Natural killer cell treated with Interleukin-12 subunit alpha and Interleukin-12 subunit beta and Interleukin-15 and Interleukin-18, amount 100 ng/mL, for 72 hours (primary cell): ENCODE results near the gene PSMB8. TPM values are rescaled to one million over a fixed set of nuclear protein-coding genes. Genes with fewer than 3 reads are reported as not detected.

Source experiments
- ATAC-seq, 2 donors: fragments of 150-1000 bp; cut with Tn5 transposase in 1 of 2; sonication (Bioruptor Pico), chemical (Tn5 transposase) in 1 of 2; 2 replicates each; pipeline ENCODE4 v1.10.0; 2021
- DNase-seq: peaks from one replicate; pipeline ENCODE4 v3.0.0; 2022; ENCODE audit warnings: low spot score
- H3K27ac Mint-ChIP-seq, 2 donors: 1 replicate in 1 of 2; 2 replicates in 1 of 2; pipeline ENCODE4 v1.8.0; 2022; ENCODE audit warnings: mixed read lengths in 2 of 2, mild to moderate bottlenecking in 1 of 2, moderate library complexity in 1 of 2
- H3K27me3 Mint-ChIP-seq, 2 donors: 1 replicate in 1 of 2; 2 replicates in 1 of 2; pipeline ENCODE4 v1.8.0; 2022; ENCODE audit warnings: mixed read lengths in 2 of 2
- H3K36me3 Mint-ChIP-seq: one replicate; pipeline ENCODE4 v1.8.0; 2022; ENCODE audit warnings: mixed read lengths
- H3K4me1 Mint-ChIP-seq, 2 donors: 1 replicate in 1 of 2; 2 replicates in 1 of 2; pipeline ENCODE4 v1.8.0; 2022; ENCODE audit warnings: low read depth in 2 of 2, mixed read lengths in 2 of 2, mild to moderate bottlenecking in 1 of 2
- H3K4me3 Mint-ChIP-seq: one replicate; pipeline ENCODE4 v1.8.0; 2022; ENCODE audit warnings: mixed read lengths
- H3K9me3 Mint-ChIP-seq: 2 replicates; pipeline ENCODE4 v1.8.0; 2022; ENCODE audit warnings: mixed read lengths
- total RNA-seq, 2 donors: library from RNA; stranded (reverse); gene quantifications; one replicate each; pipeline ENCODE4 v1.2.3, GENCODE V29; 2022

The PSMB8 gene
- total RNA-seq, 2 donors from 2014 or later = 259 to 356 TPM

GRCh38 chr6:32852018-32852843 lies 8.4 kb upstream of the PSMB8 start:
- ATAC-seq = no peak
- no peak for DNase-seq
- Mint-ChIP-seq H3K27me3 (no peaks in the 10 kb centered on the region), H3K36me3 (peaks cover 76% of the 10 kb centered on the region), H3K4me1 (peaks cover 62 to 75% of the 10 kb centered on the region in 2 donors), H3K4me3 (peak overlapping the region; percentile 97), H3K27ac (peak overlapping the region; percentile 98 to 100), H3K9me3 (no peaks in the 10 kb centered on the region)

GRCh38 chr6:32851025-32851424 lies 7.2 kb upstream of the PSMB8 start:
- DNase-seq (no peak), ATAC-seq (no peak)
- Mint-ChIP-seq H3K9me3 (no peaks in the 10 kb centered on the region), H3K4me1 (peaks cover 65 to 78% of the 10 kb centered on the region in 2 donors), H3K27me3 (no peaks in the 10 kb centered on the region), H3K27ac (peak overlapping the region; percentile 98 to 100), H3K36me3 (peaks cover 79% of the 10 kb centered on the region), H3K4me3 (peak overlapping the region; percentile 97)

- no peaks in the 10 kb centered on the region for H3K27me3 Mint-ChIP-seq
- H3K36me3 Mint-ChIP-seq = peaks cover 77% of the 10 kb centered on the region
- DNase-seq (no peak), ATAC-seq (no peak)
- peak overlapping the region; percentile 98 to 100 for H3K27ac Mint-ChIP-seq
- H3K4me1 Mint-ChIP-seq = peaks cover 68 to 76% of the 10 kb centered on the region in 2 donors
- no peaks in the 10 kb centered on the region for H3K9me3 Mint-ChIP-seq
- H3K4me3 Mint-ChIP-seq = peak overlapping the region; percentile 95
Observed at GRCh38 chr6:32849126-32849525, 5.3 kb upstream of the PSMB8 start.

- ATAC-seq = no peak
- Mint-ChIP-seq H3K36me3 (peaks cover 81% of the 10 kb centered on the region), H3K4me3 (peak overlapping the region; percentile 95), H3K27me3 (no peaks in the 10 kb centered on the region), H3K9me3 (no peaks in the 10 kb centered on the region), H3K4me1 (peaks cover 74 to 81% of the 10 kb centered on the region in 2 donors), H3K27ac (peak overlapping the region; percentile 98 to 100)
- no peak for DNase-seq
Observed at GRCh38 chr6:32847795-32848194, 3.9 kb upstream of the PSMB8 start.

- H3K27me3 Mint-ChIP-seq = no peaks in the 10 kb centered on the region
- ATAC-seq = no peak
- peaks cover 81% of the 10 kb centered on the region for H3K36me3 Mint-ChIP-seq
- peak overlapping the region; percentile 95 for H3K4me3 Mint-ChIP-seq
- H3K27ac Mint-ChIP-seq = peak overlapping the region; percentile 98 to 100
- H3K9me3 Mint-ChIP-seq = no peaks in the 10 kb centered on the region
- peaks cover 80 to 85% of the 10 kb centered on the region in 2 donors for H3K4me1 Mint-ChIP-seq
- DNase-seq = no peak
Observed at GRCh38 chr6:32847004-32847403, 3.2 kb upstream of the PSMB8 start.

GRCh38 chr6:32845384-32845884 lies 1.6 kb upstream of the PSMB8 start:
- peak overlapping the region; percentile 95 for H3K4me3 Mint-ChIP-seq
- peak overlapping the region; percentile 98 to 100 for H3K27ac Mint-ChIP-seq
- peaks cover 78% of the 10 kb centered on the region for H3K36me3 Mint-ChIP-seq
- peaks cover 81 to 85% of the 10 kb centered on the region in 2 donors for H3K4me1 Mint-ChIP-seq
- H3K27me3 Mint-ChIP-seq = no peaks in the 10 kb centered on the region
- ATAC-seq (peak in 1 of 2 donors; percentile 1), DNase-seq (peak; percentile 74)
- H3K9me3 Mint-ChIP-seq = no peaks in the 10 kb centered on the region

GRCh38 chr6:32844839-32845383 lies 1.1 kb upstream of the PSMB8 start:
- DNase-seq (no peak), ATAC-seq (no peak)
- Mint-ChIP-seq H3K4me3 (peak overlapping the region; percentile 95), H3K27ac (peak overlapping the region; percentile 98 to 100), H3K9me3 (no peaks in the 10 kb centered on the region), H3K36me3 (peaks cover 77% of the 10 kb centered on the region), H3K27me3 (no peaks in the 10 kb centered on the region), H3K4me1 (peaks cover 81 to 85% of the 10 kb centered on the region in 2 donors)

GRCh38 chr6:32843331-32843978 lies 392 bp downstream of the PSMB8 start:
- no peak for ATAC-seq
- Mint-ChIP-seq H3K36me3 (peaks cover 66% of the 10 kb centered on the region), H3K4me3 (peak overlapping the region; percentile 95), H3K4me1 (peaks cover 73 to 75% of the 10 kb centered on the region in 2 donors), H3K27ac (peak overlapping the region; percentile 98 to 100), H3K27me3 (no peaks in the 10 kb centered on the region), H3K9me3 (no peaks in the 10 kb centered on the region)
- DNase-seq = no peak

GRCh38 chr6:32842690-32843089 lies 1.2 kb downstream of the PSMB8 start:
- Mint-ChIP-seq H3K36me3 (peaks cover 59% of the 10 kb centered on the region), H3K9me3 (no peaks in the 10 kb centered on the region), H3K4me1 (peaks cover 66 to 68% of the 10 kb centered on the region in 2 donors), H3K27ac (peak overlapping the region; percentile 98 to 100), H3K4me3 (peak overlapping the region; percentile 95), H3K27me3 (no peaks in the 10 kb centered on the region)
- ATAC-seq = no peak
- no peak for DNase-seq

GRCh38 chr6:32842021-32842650 lies 1.7 kb downstream of the PSMB8 start:
- H3K9me3 Mint-ChIP-seq = no peaks in the 10 kb centered on the region
- peak overlapping the region; percentile 95 for H3K4me3 Mint-ChIP-seq
- H3K4me1 Mint-ChIP-seq = peaks cover 66 to 68% of the 10 kb centered on the region in 2 donors
- H3K36me3 Mint-ChIP-seq = peaks cover 57% of the 10 kb centered on the region
- DNase-seq (no peak), ATAC-seq (no peak)
- H3K27me3 Mint-ChIP-seq = no peaks in the 10 kb centered on the region
- peak overlapping the region; percentile 98 to 100 for H3K27ac Mint-ChIP-seq

GRCh38 chr6:32840604-32841246 lies 3.1 kb downstream of the PSMB8 start:
- DNase-seq (no peak), ATAC-seq (no peak)
- Mint-ChIP-seq H3K27me3 (no peaks in the 10 kb centered on the region), H3K4me1 (peaks cover 68 to 69% of the 10 kb centered on the region in 2 donors), H3K36me3 (peaks cover 63% of the 10 kb centered on the region), H3K27ac (peak overlapping the region; percentile 98 to 100), H3K4me3 (peak overlapping the region; percentile 95), H3K9me3 (no peaks in the 10 kb centered on the region)

GRCh38 chr6:32839356-32839755 lies 4.5 kb downstream of the PSMB8 start:
- H3K27ac Mint-ChIP-seq = peak overlapping the region; percentile 98 to 100
- no peak for ATAC-seq
- H3K4me1 Mint-ChIP-seq = peaks cover 68 to 69% of the 10 kb centered on the region in 2 donors
- no peaks in the 10 kb centered on the region for H3K9me3 Mint-ChIP-seq
- no peaks in the 10 kb centered on the region for H3K27me3 Mint-ChIP-seq
- H3K4me3 Mint-ChIP-seq = peak overlapping the region; percentile 89
- DNase-seq = no peak
- peaks cover 62% of the 10 kb centered on the region for H3K36me3 Mint-ChIP-seq
